ENCODE results near the gene SGCD. TPM values are rescaled to one million over a fixed set of nuclear protein-coding genes. Genes with fewer than 3 reads are reported as not detected.

The SGCD gene
- total RNA-seq, 1 donor from 2014 or later, result 8.8 TPM

DNA sequence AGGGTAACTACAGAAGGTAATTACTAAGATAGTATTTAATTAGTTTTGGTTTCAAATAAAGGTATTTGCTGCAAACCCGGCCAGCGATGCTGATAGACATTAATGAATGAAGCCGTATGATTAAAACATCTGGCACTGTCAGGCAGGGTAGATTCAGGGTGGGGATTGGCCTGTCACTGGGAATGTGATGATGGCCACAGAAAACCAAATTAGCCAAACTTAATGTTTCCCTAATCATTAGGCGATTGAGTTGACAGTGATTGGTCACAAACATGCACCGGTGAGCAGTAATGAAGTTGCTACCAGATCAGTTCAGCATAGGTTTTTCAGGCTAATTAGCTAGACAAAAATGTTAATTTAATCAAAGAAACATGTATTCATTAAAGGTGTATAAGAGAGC is 107.5 kb downstream of the SGCD start:
- Mint-ChIP-seq H3K4me1 (ENCODE audit: unreplicated experiment) (peaks cover 12% of the 10 kb centered on the region), H3K27me3 (no peaks in the 10 kb centered on the region), H3K27ac (no peak overlapping the region), H3K4me3 (no peak overlapping the region), H3K36me3 (no peaks in the 10 kb centered on the region), H3K9me3 (no peaks in the 10 kb centered on the region)
- DNase-seq (ENCODE audit: extremely low spot score, unreplicated experiment), result no peak
- TF ChIP-seq, protein P1, sequence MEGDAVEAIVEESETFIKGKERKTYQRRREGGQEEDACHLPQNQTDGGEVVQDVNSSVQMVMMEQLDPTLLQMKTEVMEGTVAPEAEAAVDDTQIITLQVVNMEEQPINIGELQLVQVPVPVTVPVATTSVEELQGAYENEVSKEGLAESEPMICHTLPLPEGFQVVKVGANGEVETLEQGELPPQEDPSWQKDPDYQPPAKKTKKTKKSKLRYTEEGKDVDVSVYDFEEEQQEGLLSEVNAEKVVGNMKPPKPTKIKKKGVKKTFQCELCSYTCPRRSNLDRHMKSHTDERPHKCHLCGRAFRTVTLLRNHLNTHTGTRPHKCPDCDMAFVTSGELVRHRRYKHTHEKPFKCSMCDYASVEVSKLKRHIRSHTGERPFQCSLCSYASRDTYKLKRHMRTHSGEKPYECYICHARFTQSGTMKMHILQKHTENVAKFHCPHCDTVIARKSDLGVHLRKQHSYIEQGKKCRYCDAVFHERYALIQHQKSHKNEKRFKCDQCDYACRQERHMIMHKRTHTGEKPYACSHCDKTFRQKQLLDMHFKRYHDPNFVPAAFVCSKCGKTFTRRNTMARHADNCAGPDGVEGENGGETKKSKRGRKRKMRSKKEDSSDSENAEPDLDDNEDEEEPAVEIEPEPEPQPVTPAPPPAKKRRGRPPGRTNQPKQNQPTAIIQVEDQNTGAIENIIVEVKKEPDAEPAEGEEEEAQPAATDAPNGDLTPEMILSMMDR (conservative IDR thresholded peaks at IDR 0.05), result no peak

DNA sequence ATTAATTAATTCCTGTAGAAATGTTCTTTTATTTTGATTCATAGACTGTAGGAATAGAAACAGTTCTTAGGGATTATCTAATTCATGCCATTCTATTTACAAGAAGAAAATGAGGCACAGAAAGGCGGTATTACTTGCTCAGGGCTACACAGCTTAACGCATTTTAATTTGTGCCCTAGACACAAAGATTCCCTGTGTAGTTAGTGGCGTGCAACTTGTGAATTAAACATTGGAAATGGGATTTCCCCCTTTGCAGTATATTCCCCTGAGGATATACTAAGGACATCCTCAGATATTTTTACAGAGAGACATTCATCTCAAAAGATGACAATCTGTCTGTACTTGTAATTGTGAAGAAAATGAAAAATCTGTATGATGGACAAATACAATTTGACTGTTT is 108.1 kb downstream of the SGCD start:
- Mint-ChIP-seq H3K27ac (no peak overlapping the region), H3K4me3 (no peak overlapping the region), H3K36me3 (no peaks in the 10 kb centered on the region), H3K4me1 (ENCODE audit: unreplicated experiment) (peaks cover 12% of the 10 kb centered on the region), H3K27me3 (no peaks in the 10 kb centered on the region), H3K9me3 (no peaks in the 10 kb centered on the region)
- TF ChIP-seq, protein P1 (conservative IDR thresholded peaks at IDR 0.05), result no peak
- no peak for DNase-seq (ENCODE audit: extremely low spot score, unreplicated experiment)

DNA sequence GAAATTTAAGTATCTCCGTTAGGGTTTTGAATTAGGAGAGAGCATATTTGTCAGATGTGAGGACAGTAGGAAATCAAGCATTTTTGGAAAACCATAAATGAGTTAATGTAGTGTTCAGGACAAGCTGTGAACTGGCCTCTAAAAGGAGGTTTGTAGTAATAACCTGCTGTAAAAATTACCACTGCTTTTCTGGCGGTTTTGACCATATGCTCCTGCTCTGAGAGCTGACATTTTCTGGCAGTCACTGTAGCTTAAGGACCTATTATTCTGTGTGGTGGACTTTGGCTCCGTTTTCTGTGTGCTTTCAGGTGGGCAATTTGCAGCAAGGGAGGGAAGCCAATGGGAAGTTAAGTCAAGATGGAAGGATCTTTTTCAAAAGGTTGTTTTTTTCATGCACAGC is 111.1 kb downstream of the SGCD start:
- Mint-ChIP-seq H3K4me3 (no peak overlapping the region), H3K27ac (no peak overlapping the region), H3K4me1 (ENCODE audit: unreplicated experiment) (peaks cover 2% of the 10 kb centered on the region), H3K36me3 (no peaks in the 10 kb centered on the region), H3K27me3 (no peaks in the 10 kb centered on the region), H3K9me3 (no peaks in the 10 kb centered on the region)
- no peak for DNase-seq (ENCODE audit: extremely low spot score, unreplicated experiment)
- TF ChIP-seq, protein P1 (conservative IDR thresholded peaks at IDR 0.05), result no peak

DNA sequence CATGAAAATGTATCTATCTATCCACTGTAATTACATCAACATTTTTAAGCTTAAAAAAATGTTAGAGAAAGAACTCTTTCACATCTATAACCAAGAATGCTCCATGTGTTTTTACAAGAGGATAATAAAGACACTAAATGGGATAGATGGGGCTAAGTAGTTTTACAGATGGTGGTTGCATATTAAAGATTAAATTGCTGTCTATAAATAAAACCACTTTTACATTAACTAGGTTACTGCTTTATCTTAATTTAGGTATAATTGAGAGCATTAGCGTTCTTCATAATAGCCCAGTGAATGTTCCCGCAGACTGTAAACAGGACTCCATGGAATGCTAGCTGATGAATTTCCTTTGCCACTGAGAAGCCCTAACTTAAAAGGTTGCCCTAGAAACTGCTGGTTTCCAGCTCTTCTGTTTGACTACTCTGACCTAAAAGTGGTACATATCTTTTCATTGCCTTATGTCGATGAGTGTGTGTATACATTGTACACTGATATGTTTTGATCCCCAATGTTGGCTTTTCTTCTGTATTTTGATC is 117.9 kb downstream of the SGCD start:
- Mint-ChIP-seq H3K27ac (no peak overlapping the region), H3K4me1 (ENCODE audit: unreplicated experiment) (peaks cover 11% of the 10 kb centered on the region), H3K4me3 (no peak overlapping the region), H3K36me3 (no peaks in the 10 kb centered on the region), H3K27me3 (peaks cover 3% of the 10 kb centered on the region), H3K9me3 (no peaks in the 10 kb centered on the region)
- TF ChIP-seq, protein P1 (conservative IDR thresholded peaks at IDR 0.05), result no peak
- no peak for DNase-seq (ENCODE audit: extremely low spot score, unreplicated experiment)

DNA sequence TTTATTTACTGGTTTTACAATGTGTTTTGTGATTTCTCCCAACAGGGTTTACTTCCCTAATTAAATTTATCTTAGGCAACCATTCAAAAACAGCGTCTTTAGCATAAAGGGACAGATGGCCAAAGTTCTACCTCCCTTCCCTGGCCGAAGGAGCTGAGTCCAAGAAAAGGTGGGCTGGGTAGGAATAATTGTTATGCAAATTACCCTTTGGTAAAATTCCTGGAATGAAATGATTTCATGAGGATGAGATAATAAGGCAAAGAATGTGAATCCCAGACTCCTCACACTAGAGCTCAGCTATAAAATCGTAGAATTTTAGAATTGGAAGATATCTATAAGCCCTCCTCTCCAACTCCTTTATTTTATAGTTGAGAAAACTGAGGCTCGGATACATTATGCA is 119.6 kb downstream of the SGCD start:
- TF ChIP-seq, protein P1 (conservative IDR thresholded peaks at IDR 0.05), result no peak
- H3K27me3 Mint-ChIP-seq, result peaks cover 3% of the 10 kb centered on the region
- no peak overlapping the region for H3K4me3 Mint-ChIP-seq
- no peaks in the 10 kb centered on the region for H3K36me3 Mint-ChIP-seq
- no peaks in the 10 kb centered on the region for H3K9me3 Mint-ChIP-seq
- H3K4me1 Mint-ChIP-seq (ENCODE audit: unreplicated experiment), result peaks cover 11% of the 10 kb centered on the region
- H3K27ac Mint-ChIP-seq, result no peak overlapping the region
- no peak for DNase-seq (ENCODE audit: extremely low spot score, unreplicated experiment)

DNA sequence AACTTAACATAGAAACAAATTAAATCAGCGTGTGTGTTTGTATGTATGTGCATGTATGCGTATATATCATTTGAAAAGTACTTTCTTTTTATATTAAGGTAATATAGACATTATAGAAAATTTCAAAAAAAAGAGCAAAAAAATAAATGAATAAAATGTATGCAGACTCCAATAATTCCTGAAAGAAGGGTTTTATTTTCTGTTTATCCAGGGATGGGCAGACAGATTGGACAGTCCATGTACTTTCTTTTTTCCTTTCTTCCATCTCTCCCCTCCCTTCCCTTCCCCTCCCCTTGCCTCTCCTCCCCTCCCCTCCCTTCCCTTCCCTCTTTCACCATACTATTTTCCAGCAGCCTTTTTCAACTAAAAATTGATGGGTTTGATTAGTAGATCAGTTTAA is 123.8 kb downstream of the SGCD start:
- no peak overlapping the region for H3K4me3 Mint-ChIP-seq
- H3K36me3 Mint-ChIP-seq, result no peaks in the 10 kb centered on the region
- H3K27me3 Mint-ChIP-seq, result peaks cover 3% of the 10 kb centered on the region
- no peak for DNase-seq (ENCODE audit: extremely low spot score, unreplicated experiment)
- TF ChIP-seq, protein P1 (conservative IDR thresholded peaks at IDR 0.05), result no peak
- no peak overlapping the region for H3K27ac Mint-ChIP-seq
- no peaks in the 10 kb centered on the region for H3K9me3 Mint-ChIP-seq
- peaks cover 5% of the 10 kb centered on the region for H3K4me1 Mint-ChIP-seq (ENCODE audit: unreplicated experiment)

Measured in type B pancreatic cell (in vitro differentiated cells).